Endometrial microvascular endothelial cells (primary cell): ENCODE data around the gene JARID2. TPM values are rescaled to one million over a fixed set of nuclear protein-coding genes. Genes with fewer than 3 reads are reported as not detected.

Source experiments
- in situ Hi-C: cut with HindIII; loops from 2 replicates; pipeline ENCODE4 v1.10.0; 2017; ENCODE audit warnings: low sequenced_read_pairs, low pct_unique_long_range_greater_than_20kb; ENCODE audit errors: inconsistent ontology term
- total RNA-seq: library from RNA; depleted of rRNA; stranded (reverse); fragments of >200 nt; gene quantifications from one replicate; pipeline ENCODE4 v1.2.3, GENCODE V29; 2015; ENCODE audit errors: inconsistent ontology term

JARID2 gene
- total RNA-seq, 1 donor from 2014 or later = 3.8 TPM

- in situ Hi-C loops = no loop called here
Measured at GRCh38 chr6:15260099-15260821, 14.4 kb downstream of the JARID2 start.

GRCh38 chr6:15263780-15264374 lies 18.0 kb downstream of the JARID2 start:
- in situ Hi-C loops = no loop called here

- in situ Hi-C loops = no loop called here
Measured at GRCh38 chr6:15264412-15264811, 18.5 kb downstream of the JARID2 start.

- in situ Hi-C loops = no loop called here
Measured at GRCh38 chr6:15264902-15265761, 19.3 kb downstream of the JARID2 start.

GRCh38 chr6:15265787-15266186 lies 19.9 kb downstream of the JARID2 start:
- in situ Hi-C loops = no loop called here

- in situ Hi-C loops = no loop called here
Measured at GRCh38 chr6:15266423-15266996, 20.6 kb downstream of the JARID2 start.

- in situ Hi-C loops = no loop called here
Measured at GRCh38 chr6:15267221-15267620, 21.4 kb downstream of the JARID2 start.

- in situ Hi-C loops = no loop called here
Measured at GRCh38 chr6:15268137-15268908, 22.5 kb downstream of the JARID2 start.

- in situ Hi-C loops = no loop called here
Measured at GRCh38 chr6:15269011-15269410, 23.1 kb downstream of the JARID2 start.

GRCh38 chr6:15269619-15270018 lies 23.8 kb downstream of the JARID2 start:
- in situ Hi-C loops = no loop called here

- in situ Hi-C loops = no loop called here
Measured at GRCh38 chr6:15270402-15270801, 24.5 kb downstream of the JARID2 start.

GRCh38 chr6:15272562-15272961 lies 26.7 kb downstream of the JARID2 start:
- in situ Hi-C loops = no loop called here

- in situ Hi-C loops = no loop called here
Measured at GRCh38 chr6:15274692-15275387, 29.0 kb downstream of the JARID2 start.

GRCh38 chr6:15276036-15276985 lies 30.4 kb downstream of the JARID2 start:
- in situ Hi-C loops = no loop called here

GRCh38 chr6:15279047-15279661 lies 33.3 kb downstream of the JARID2 start:
- in situ Hi-C loops = no loop called here

GRCh38 chr6:15280028-15280427 lies 34.2 kb downstream of the JARID2 start:
- in situ Hi-C loops = no loop called here

GRCh38 chr6:15280961-15281360 lies 35.1 kb downstream of the JARID2 start:
- in situ Hi-C loops = no loop called here
